MM.1S (cell line): ENCODE results near the gene CDK2.

Experiments used
- EZH2 ChIP-seq: fragments of 300-600 bp; sonication (generic); optimal IDR thresholded peaks from 2 replicates; pipeline ENCODE3; 2017; ENCODE audit warnings: low read depth, mild to moderate bottlenecking, antibody characterized with exemption, low read length, mixed read lengths
- EZH2phosphoT487 ChIP-seq: fragments of 300-600 bp; sonication (generic); IDR thresholded peaks from 2 replicates; pipeline ENCODE4 v1.6.1; 2018; ENCODE audit warnings: antibody characterized with exemption, low read length
- TF ChIP-seq, protein P1 (sequence below): fragments of 300-600 bp; sonication (generic); IDR thresholded peaks from 2 replicates; pipeline ENCODE4 v1.5.1; 2016; ENCODE audit warnings: antibody characterized with exemption, low read length, mixed read lengths

DNA sequence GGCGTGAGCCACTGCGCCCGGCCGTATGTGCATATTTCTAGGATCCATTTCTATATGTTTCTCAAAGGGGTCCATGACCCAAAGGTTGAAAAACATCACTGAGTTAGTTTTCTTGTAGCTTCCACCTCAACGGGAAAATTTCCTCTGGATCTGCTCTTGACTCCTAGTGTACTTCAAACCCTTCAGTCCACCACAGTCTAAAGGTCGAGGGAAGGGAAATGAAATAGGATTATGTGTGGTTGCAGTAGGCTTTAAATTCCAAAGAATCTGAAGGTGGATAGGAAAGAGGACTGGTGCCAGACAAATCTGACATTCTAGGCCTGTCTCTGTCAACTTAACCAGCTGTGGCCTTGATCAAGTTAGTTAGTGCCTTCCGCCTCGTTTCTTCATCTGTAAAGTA lies 28.7 kb downstream of the CDK2 start:
- no peak for TF ChIP-seq EZH2
- TF ChIP-seq, protein P1, sequence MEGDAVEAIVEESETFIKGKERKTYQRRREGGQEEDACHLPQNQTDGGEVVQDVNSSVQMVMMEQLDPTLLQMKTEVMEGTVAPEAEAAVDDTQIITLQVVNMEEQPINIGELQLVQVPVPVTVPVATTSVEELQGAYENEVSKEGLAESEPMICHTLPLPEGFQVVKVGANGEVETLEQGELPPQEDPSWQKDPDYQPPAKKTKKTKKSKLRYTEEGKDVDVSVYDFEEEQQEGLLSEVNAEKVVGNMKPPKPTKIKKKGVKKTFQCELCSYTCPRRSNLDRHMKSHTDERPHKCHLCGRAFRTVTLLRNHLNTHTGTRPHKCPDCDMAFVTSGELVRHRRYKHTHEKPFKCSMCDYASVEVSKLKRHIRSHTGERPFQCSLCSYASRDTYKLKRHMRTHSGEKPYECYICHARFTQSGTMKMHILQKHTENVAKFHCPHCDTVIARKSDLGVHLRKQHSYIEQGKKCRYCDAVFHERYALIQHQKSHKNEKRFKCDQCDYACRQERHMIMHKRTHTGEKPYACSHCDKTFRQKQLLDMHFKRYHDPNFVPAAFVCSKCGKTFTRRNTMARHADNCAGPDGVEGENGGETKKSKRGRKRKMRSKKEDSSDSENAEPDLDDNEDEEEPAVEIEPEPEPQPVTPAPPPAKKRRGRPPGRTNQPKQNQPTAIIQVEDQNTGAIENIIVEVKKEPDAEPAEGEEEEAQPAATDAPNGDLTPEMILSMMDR: no peak
- TF ChIP-seq EZH2phosphoT487: no peak
